ENCODE data around the gene TNFRSF4.
"Not testable (repeated sequence)": the region's sequence is repeated elsewhere in the genome, so short reads cannot be mapped to it uniquely, and the experiment has no call there.

The TNFRSF4 gene

GRCh38 chr1:1199961-1200875 is 13.7 kb downstream of the TNFRSF4 start:
- DNase-seq: no peak

- DNase-seq: no peak
These were observed 14.6 kb downstream of the TNFRSF4 start for GRCh38 chr1:1199141-1199960.

DNA sequence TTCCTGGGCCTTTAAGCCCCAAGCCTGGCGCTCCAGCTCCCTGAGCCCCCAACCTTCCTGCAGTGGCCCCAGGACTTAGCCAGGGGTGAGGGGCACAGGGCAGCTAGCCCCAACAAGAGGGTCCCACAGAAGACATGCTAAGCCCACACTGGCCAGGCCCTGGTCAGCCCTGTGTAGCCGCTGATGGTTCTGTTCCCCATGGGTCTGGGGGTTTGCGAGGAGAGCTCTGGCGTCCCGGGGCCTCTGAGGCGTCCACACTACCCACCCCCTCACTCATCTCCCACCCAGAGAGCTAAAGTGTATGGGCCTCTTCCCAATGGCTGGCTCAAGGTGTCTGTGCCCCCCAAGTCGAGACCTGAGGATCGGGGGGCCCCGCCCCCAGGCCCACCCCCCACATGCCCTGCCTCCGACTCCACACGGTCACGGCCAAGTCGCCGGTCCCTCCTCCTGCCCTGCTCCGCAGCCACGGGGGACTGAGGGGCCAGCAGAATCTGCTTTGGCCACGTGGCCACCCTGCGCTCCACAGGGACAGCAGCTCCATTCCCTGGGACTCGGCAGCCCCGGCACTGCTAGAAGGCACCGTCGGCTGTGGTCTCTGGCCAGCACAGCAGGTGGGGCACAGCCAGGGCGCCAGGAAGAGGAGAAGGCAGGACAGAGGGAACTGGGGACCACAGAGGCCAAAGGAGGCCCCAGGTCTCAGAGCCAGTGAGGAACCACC is 15.4 kb downstream of the TNFRSF4 start:
- no peak for DNase-seq

GRCh38 chr1:1197551-1198422 is 16.2 kb downstream of the TNFRSF4 start:
- no peak for DNase-seq

DNA sequence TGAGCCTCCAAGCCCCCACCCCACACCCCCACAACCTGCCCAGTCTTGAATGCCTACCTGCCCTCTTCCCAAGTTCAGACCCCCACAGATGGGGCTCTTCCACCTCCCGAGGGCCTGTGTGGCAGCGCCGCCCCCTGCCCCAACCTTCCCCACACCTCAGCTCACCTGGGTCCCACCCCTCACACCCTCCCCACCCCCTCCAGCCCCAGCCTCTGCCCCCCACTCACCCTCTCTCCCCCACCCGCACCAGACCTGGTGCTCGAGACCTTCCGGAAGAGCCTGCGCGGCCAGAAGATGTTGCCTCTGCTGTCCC is 16.8 kb downstream of the TNFRSF4 start:
- no peak for DNase-seq

- no peak for DNase-seq
These were observed 17.3 kb downstream of the TNFRSF4 start for GRCh38 chr1:1196431-1197187.

DNA sequence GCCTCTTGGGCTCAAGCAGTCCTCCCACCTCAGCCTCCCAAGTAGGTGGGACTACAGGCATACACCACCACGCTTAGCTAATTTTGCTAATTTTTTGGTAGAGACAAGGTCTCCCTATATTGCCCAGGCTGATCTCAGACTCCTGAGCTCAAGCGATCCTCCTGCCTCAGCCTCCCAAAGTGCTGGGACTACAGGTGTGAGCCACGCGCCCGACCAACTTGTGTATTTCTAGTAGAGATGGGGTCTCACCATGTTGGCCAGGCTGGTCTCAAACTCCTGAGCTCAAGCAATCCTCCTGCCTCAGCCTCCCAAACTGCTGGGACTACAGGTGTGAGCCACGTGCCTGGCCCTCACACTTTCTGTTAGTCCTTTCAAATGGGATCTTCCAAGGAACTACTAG is 18.2 kb downstream of the TNFRSF4 start:
- DNase-seq: not testable (repeated sequence)

- DNase-seq: no peak
These were observed 19.2 kb downstream of the TNFRSF4 start for GRCh38 chr1:1194723-1195122.

- DNase-seq: no peak
These were observed 22.2 kb downstream of the TNFRSF4 start for GRCh38 chr1:1191734-1192133.

DNA sequence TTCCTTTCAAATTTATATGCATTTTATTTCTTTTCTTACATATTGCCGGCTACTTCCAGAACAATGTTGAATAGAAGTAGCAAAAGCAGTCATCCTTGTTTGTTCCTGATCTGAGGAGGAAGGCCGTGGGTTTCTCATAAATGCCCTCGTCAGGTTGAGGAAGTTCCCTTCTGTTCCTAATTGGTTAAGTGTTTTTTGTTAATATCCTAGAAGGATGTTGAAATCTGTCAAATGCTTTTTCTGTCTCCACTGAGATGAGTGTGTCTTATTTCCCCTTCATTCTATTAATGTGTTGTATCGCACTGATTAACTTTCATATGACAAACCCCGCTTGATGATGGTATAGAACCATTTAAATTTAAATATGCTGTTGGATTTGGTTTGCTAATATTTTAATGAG is 24.8 kb downstream of the TNFRSF4 start:
- no peak for DNase-seq

DNA sequence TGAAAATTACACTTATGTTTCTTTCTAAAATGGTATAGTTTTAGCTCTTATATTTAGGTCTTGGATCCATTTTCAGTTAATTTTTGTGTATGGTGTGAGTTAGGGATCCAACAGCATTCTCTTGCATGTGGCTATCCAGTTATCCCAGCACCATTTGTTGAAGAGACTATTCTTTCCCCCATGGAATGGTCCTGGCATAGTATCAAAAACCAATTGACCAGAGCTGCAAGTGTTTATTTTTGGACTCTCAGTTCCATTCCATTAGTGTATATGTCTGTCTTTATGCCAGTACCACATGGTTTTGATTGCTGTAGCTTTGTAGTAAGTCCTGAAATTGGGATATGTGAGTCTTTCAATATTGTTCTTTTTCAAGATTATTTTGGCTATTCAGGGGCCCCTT is 26.0 kb downstream of the TNFRSF4 start:
- DNase-seq: no peak

- DNase-seq: no peak
These were observed 28.7 kb downstream of the TNFRSF4 start for GRCh38 chr1:1185101-1185765.

DNA sequence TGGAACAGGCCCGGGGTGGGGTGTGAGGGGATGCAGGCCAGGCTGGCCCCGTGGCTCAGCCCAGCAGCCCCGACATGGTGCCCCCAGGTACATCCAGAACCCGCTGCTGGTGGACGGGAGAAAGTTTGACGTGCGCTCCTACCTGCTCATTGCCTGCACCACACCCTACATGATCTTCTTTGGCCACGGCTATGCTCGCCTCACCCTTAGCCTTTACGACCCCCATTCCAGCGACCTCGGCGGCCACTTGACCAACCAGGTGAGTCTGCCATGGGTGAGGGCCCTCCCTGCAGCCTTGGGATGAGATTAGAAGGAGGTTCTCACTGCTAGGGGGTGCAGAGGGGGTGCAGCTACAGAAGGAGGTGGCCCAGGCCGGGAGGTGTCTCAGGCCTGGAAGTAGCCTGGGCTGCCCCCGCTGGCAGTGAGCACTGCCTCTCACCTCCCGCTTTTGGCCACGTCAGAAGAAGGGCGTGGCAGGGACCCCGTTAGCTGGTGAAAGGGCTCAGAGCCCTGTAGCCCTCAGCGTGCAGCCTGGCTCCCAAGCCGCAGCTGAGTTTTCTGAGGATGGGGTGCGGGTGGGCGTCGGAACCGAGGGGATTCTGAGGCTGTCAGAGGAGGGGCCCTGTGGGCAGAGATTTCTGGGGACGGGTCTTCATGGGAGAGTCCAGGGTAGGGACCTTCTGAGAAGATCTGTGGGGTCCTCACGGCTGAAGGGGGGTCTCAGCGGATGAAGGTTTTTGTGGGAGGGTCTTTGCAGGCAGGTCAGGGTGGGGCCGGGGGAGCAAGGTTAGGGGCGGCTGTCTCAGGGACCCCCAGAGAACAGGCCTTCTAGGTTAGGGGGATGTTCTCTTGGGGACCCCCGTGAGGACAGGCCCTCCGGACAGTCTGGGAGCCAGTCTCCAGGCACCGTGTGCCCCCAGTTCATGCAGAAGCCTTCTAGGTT is 29.8 kb downstream of the TNFRSF4 start:
- DNase-seq: no peak

GRCh38 chr1:1183221-1183747 is 30.7 kb downstream of the TNFRSF4 start:
- no peak for DNase-seq

DNA sequence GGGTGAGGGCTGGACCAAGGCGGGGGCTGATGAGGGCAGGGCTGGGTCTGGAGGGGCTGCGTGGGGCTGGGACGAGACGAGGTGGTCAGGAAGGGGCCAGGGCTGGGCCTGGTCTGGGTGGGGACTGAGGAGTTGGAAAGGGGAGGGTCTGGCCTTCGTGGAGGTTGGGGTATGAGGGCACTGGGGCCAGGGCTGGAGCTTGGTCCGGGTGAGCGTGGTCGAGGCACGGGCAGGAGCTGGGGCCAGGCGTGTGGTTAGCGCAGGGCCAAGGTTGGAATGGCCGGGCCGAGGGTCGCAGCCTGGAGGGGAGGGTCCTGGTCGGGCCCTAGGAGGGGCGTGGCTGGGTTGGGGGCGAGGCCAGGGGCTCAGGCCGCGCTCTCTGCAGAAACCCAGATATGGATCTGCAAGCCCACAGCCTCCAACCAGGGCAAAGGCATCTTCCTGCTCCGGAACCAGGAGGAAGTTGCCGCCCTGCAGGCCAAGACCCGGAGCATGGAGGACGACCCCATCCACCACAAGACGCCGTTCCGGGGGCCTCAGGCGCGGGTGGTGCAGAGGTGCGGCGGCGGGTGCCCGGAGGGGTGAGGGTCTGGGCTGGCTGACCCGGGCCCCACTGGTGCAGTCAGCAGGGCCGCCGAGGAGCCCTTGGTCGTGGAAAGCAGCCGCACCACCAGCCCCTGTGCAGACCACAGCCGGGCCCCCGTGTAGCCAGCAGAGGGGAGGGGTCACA is 31.3 kb downstream of the TNFRSF4 start:
- DNase-seq: no peak

- DNase-seq: no peak
These were observed 32.0 kb downstream of the TNFRSF4 start for GRCh38 chr1:1181938-1182410.

DNA sequence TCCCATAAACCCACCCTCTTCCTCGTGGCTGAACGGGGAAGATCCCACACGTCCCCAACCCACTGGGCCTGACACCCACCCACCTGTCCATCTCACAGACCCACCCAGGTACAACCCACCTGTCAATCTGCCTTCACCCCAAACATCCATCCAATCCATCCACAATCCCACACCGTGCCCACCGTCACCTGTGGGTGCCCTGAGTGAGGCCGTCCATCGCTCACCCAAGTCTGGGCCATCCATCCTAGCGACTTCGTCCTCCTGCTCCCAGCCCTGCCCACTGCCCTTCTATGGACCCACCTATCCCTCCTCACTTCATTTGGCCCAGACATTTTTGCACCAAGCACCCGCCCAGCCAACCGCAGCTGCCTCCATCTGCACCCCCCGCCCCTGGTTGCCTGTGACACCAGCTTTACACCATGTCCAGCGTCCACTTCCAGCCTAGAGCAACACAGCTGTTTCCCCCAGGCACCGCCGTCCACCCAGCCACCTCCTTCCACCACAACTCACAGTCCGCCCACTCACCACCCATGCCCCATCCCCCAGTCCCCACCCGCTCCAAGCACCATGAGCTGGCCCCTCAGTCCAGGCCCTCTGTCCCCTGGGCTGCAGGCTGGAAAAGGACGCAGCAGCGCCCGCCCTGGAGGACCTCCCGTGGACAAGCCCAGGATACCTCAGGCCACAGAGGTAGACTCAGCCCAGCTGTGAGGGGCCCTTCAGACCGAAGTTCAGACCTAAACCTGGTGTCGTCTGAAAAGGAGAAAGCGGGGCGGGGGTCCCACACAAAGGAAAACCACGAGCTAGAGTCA is 32.6 kb downstream of the TNFRSF4 start:
- no peak for DNase-seq

Data from EL (cell line).